Measurements from ENCODE around the gene VSIG8. TPM values are rescaled to one million over a fixed set of nuclear protein-coding genes. Genes with fewer than 3 reads are reported as not detected.

Gene VSIG8
- total RNA-seq, 6 experiments from 2014 or later, result not detected

DNA sequence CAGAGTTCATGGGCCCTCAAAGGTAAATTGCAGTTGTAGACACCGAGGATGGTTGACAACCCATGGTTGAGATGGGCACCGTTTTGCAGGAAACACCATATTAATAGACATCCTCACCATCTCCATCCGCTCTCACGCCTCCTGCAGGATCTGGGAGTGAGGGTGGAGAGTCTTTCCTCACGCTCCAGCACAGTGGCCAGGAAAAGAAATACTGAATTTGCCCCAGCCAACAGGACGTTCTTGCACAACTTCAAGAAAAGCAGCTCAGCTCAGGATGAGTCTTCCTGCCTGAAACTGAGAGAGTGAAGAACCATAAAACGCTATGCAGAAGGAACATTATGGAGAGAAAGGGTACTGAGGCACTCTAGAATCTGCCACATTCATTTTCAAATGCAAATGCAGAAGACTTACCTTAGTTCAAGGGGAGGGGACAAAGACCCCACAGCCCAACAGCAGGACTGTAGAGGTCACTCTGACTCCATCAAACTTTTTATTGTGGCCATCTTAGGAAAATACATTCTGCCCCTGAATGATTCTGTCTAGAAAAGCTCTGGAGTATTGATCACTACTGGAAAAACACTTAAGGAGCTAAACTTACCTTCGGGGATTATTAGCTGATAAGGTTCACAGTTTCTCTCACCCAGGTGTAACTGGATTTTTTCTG is 26.5 kb downstream of the VSIG8 start:
- peaks cover 5% of the 10 kb centered on the region; the same call in 1 of the 2 replicates for H3K36me3 Mint-ChIP-seq (ENCODE audit: low read depth)
- peaks cover 56% of the 10 kb centered on the region for H3K4me1 Mint-ChIP-seq (ENCODE audit: low read depth)
- no peaks in the 10 kb centered on the region for H3K27me3 Mint-ChIP-seq (ENCODE audit: insufficient read depth)
- no peak overlapping the region for H3K27ac Mint-ChIP-seq
- no peak overlapping the region for H3K4me3 Mint-ChIP-seq
- TF ChIP-seq, protein P1, sequence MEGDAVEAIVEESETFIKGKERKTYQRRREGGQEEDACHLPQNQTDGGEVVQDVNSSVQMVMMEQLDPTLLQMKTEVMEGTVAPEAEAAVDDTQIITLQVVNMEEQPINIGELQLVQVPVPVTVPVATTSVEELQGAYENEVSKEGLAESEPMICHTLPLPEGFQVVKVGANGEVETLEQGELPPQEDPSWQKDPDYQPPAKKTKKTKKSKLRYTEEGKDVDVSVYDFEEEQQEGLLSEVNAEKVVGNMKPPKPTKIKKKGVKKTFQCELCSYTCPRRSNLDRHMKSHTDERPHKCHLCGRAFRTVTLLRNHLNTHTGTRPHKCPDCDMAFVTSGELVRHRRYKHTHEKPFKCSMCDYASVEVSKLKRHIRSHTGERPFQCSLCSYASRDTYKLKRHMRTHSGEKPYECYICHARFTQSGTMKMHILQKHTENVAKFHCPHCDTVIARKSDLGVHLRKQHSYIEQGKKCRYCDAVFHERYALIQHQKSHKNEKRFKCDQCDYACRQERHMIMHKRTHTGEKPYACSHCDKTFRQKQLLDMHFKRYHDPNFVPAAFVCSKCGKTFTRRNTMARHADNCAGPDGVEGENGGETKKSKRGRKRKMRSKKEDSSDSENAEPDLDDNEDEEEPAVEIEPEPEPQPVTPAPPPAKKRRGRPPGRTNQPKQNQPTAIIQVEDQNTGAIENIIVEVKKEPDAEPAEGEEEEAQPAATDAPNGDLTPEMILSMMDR (IDR thresholded peaks at IDR 0.05), result no peak
- DNase-seq, result no peak
- no peaks in the 10 kb centered on the region for H3K9me3 Mint-ChIP-seq

GRCh38 chr1:159835356-159835755 is 27.1 kb downstream of the VSIG8 start:
- peaks cover 58% of the 10 kb centered on the region for H3K4me1 Mint-ChIP-seq (ENCODE audit: low read depth)
- TF ChIP-seq, protein P1 (IDR thresholded peaks at IDR 0.05), result no peak
- H3K27ac Mint-ChIP-seq, result no peak overlapping the region
- peaks cover 5% of the 10 kb centered on the region; the same call in 1 of the 2 replicates for H3K36me3 Mint-ChIP-seq (ENCODE audit: low read depth)
- no peaks in the 10 kb centered on the region for H3K9me3 Mint-ChIP-seq
- DNase-seq, result no peak
- H3K27me3 Mint-ChIP-seq (ENCODE audit: insufficient read depth), result no peaks in the 10 kb centered on the region
- no peak overlapping the region for H3K4me3 Mint-ChIP-seq

GRCh38 chr1:159832309-159832708 is 30.1 kb downstream of the VSIG8 start:
- no peaks in the 10 kb centered on the region; the same call in none of the 2 replicates for H3K27me3 Mint-ChIP-seq (ENCODE audit: insufficient read depth)
- no peak overlapping the region for H3K4me3 Mint-ChIP-seq
- peaks cover 58% of the 10 kb centered on the region for H3K4me1 Mint-ChIP-seq (ENCODE audit: low read depth)
- DNase-seq, result no peak
- no peak overlapping the region for H3K27ac Mint-ChIP-seq
- no peaks in the 10 kb centered on the region for H3K9me3 Mint-ChIP-seq
- TF ChIP-seq, protein P1 (IDR thresholded peaks at IDR 0.05), result no peak
- H3K36me3 Mint-ChIP-seq (ENCODE audit: low read depth), result peaks cover 2% of the 10 kb centered on the region; the same call in 1 of the 2 replicates

DNA sequence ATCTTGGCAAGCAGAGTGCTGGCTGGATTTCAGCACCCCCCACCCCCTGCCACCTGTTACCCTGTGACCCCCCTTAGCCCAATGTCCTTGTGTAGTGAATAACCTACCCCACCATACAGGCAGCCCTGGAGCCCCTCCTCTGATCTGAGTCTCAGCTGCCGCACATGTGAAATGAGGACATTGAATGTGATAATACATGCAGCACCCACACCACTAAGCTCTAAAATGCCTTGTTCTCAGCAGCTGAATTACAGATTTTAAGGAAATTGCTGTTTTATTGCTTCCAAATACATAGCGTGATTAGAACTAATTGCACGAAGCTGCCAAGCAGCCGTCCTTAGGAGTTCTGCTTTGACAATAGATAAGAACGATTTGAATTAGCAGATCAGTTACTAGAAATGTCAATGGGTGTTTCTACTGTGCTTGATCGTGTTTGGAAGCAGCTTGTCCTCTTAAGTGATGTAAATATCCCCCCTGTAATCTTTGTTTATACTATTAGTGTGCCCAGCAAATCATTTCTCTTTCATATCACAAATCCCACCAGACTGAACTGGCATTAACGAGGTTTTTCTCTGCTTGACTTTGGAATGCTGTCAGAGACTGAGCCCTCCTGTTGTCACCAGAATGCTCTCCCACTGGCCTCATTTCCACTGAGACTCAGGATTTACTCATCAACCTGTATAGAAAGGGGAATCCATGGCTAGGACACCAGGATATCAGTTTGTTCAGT is 30.9 kb downstream of the VSIG8 start:
- TF ChIP-seq, protein P1 (IDR thresholded peaks at IDR 0.05), result no peak
- no peak for DNase-seq
- H3K4me3 Mint-ChIP-seq, result no peak overlapping the region
- H3K36me3 Mint-ChIP-seq (ENCODE audit: low read depth), result no peaks in the 10 kb centered on the region
- H3K4me1 Mint-ChIP-seq (ENCODE audit: low read depth), result peaks cover 59% of the 10 kb centered on the region
- no peaks in the 10 kb centered on the region for H3K9me3 Mint-ChIP-seq
- H3K27me3 Mint-ChIP-seq (ENCODE audit: insufficient read depth), result peaks cover 2% of the 10 kb centered on the region
- H3K27ac Mint-ChIP-seq, result no peak overlapping the region

- Mint-ChIP-seq H3K27ac (no peak overlapping the region), H3K27me3 (ENCODE audit: insufficient read depth) (peaks cover 2% of the 10 kb centered on the region), H3K9me3 (no peaks in the 10 kb centered on the region), H3K4me3 (no peak overlapping the region), H3K36me3 (ENCODE audit: low read depth) (no peaks in the 10 kb centered on the region), H3K4me1 (ENCODE audit: low read depth) (peaks cover 61% of the 10 kb centered on the region)
- DNase-seq, result no peak
- TF ChIP-seq, protein P1 (IDR thresholded peaks at IDR 0.05), result no peak
These were observed 31.7 kb downstream of the VSIG8 start for GRCh38 chr1:159830722-159831121.

Data from HFFc6 (cell line).